Left ventricle myocardium superior (tissue), 1 donor: ENCODE results near the gene IKZF3. TPM values are rescaled to one million over a fixed set of nuclear protein-coding genes. Genes with fewer than 3 reads are reported as not detected.
"Not testable (repeated sequence)": the region's sequence is repeated elsewhere in the genome, so short reads cannot be mapped to it uniquely, and the experiment has no call there.

Experiments
- ATAC-seq: fragments of 200-7000 bp; cut with Tn5 transposase; one replicate; pipeline ENCODE4 v1.9.1; 2020; ENCODE audit warnings: mild to moderate bottlenecking, moderate library complexity
- DNase-seq: peaks from one replicate; pipeline ENCODE4 v3.0.0-alpha.2; 2020
- intact Hi-C: fragments of 100-400 bp; cut with micrococcal nuclease; formaldehyde crosslinking; loops from one replicate; pipeline ENCODE4 v1.11.0; 2022
- microRNA-seq: library from miRNA; unstranded; fragments of <30 nt; microRNA quantifications from one replicate; pipeline ENCODE4 v1.2.0, GENCODE V29; 2020; ENCODE audit warnings: borderline number of aligned reads
- total RNA-seq: library from RNA; stranded (reverse); fragmentation: NEBNext Ultra II Directional; extraction: Animal tissue kit (Norgen Biotek cat#: 25700); gene quantifications from one replicate; pipeline ENCODE4 v1.2.1, GENCODE V29; 2021
- donor health status: DM: no; HTN: yes; CAD: no; lungs with severe emphysema.

Gene IKZF3
- total RNA-seq, 1 donor from 2014 or later = 0.42 TPM

- no peak for DNase-seq
- intact Hi-C loops = no loop called here
- no peak for ATAC-seq
These were observed 149.9 kb downstream of the IKZF3 start for GRCh38 chr17:39714234-39714633.

DNA sequence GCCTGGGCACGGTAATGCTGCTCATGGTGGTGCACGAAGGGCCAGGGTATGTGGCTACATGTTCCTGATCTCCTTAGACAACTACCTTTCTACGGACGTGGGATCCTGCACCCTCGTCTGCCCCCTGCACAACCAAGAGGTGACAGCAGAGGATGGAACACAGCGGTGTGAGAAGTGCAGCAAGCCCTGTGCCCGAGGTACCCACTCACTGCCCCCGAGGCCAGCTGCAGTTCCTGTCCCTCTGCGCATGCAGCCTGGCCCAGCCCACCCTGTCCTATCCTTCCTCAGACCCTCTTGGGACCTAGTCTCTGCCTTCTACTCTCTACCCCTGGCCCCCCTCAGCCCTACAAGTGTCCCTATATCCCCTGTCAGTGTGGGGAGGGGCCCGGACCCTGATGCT, 152.3 kb downstream of the IKZF3 start:
- ATAC-seq = no peak
- intact Hi-C loops = no loop called here
- DNase-seq = no peak

DNA sequence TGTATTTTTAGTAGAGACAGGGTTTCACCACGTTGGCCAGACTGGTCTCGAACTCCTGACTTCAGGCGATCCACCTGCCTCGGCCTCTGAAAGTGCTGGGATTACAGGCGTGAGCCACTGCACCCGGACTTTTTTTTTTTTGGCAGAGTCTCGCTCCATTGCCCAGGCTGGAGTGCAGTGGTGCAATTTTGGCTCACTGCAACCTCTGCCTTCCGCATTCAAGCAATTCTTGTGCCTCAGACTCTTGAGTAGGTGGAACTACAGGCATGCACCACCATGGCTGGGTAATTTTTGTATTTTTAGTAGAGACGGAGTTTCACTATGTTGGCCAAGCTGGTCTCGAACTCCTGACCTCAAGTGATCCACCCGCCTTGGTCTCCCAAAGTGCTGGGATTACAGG, 153.0 kb downstream of the IKZF3 start:
- not testable (repeated sequence) for DNase-seq

GRCh38 chr17:39709998-39710964, 153.8 kb downstream of the IKZF3 start:
- ATAC-seq (no peak), DNase-seq (no peak)
- intact Hi-C loops = no loop called here

More for the DNA sequence above, 153.0 kb downstream of the IKZF3 start:
- ATAC-seq, intact Hi-C loops: not testable (repeated sequence)

GRCh38 chr17:39709319-39709997, 154.7 kb downstream of the IKZF3 start:
- intact Hi-C loops = no loop called here
- DNase-seq (no peak), ATAC-seq (no peak)

Small RNA genes within 50 kb of the gene (microRNA-seq; reads per million reads assigned to microRNA genes)
- gene MIR4728 = not detected

Other genes starting within 250 kb of the IKZF3 start
- gene PPP1R1B, start 237.4 kb downstream of the IKZF3 start, total RNA-seq = 0.55 TPM
- gene STARD3, start 227.2 kb downstream of the IKZF3 start, total RNA-seq = 18.7 TPM
- gene TCAP, start 199.0 kb downstream of the IKZF3 start, total RNA-seq = 4,965 TPM
- 5.8 TPM for gene PNMT, start 195.9 kb downstream of the IKZF3 start, total RNA-seq
- gene PGAP3, start 176.3 kb downstream of the IKZF3 start, total RNA-seq = 7.3 TPM
- 75.8 TPM for gene ERBB2, start 164.2 kb downstream of the IKZF3 start, total RNA-seq
- gene MIEN1, start 133.8 kb downstream of the IKZF3 start, total RNA-seq = 49.3 TPM
- 5.1 TPM for gene GRB7, start 126.4 kb downstream of the IKZF3 start, total RNA-seq
- gene ZPBP2, start 3.9 kb upstream of the IKZF3 start, total RNA-seq = not detected
- gene GSDMB, start 54.3 kb upstream of the IKZF3 start, total RNA-seq = 2.6 TPM
- 35.6 TPM for gene ORMDL3, start 63.3 kb upstream of the IKZF3 start, total RNA-seq
- gene LRRC3C, start 63.4 kb upstream of the IKZF3 start, total RNA-seq = not detected
- 0.52 TPM for gene GSDMA, start 98.7 kb upstream of the IKZF3 start, total RNA-seq
- gene PSMD3, start 116.5 kb upstream of the IKZF3 start, total RNA-seq = 83.4 TPM
- gene CSF3, start 151.1 kb upstream of the IKZF3 start, total RNA-seq = not detected
- gene MED24, start 190.1 kb upstream of the IKZF3 start, total RNA-seq = 56.9 TPM
- 98.1 TPM for gene THRA, start 198.7 kb upstream of the IKZF3 start, total RNA-seq
- 21.5 TPM for gene NR1D1, start 236.3 kb upstream of the IKZF3 start, total RNA-seq